Measurements from ENCODE around the gene CLCN1. TPM values are rescaled to one million over a fixed set of nuclear protein-coding genes. Genes with fewer than 3 reads are reported as not detected.

CLCN1 gene
- total RNA-seq, 1 donor from 2014 or later: not detected

DNA sequence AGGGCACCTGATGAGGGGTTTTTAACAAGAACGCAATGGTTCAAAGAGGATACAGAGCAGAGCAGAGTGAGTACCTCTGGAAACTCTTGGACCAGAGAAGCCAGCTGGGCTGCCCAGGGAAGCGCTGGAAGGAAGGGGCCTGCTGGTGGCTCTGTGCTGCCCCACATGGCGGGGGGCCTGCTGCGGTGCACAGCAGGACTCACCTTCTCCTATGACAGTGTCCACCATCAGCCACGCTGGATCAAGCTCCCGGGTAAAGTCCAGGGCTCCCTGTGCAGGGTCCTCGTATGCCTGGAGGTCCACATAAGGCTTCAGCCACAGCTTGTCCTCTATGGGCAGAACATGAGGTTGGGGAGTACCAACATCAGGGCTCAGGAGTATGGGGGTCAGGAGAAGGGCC is 80.3 kb downstream of the CLCN1 start:
- no peaks in the 10 kb centered on the region for H3K9me3 ChIP-seq
- H3K4me3 ChIP-seq: no peak overlapping the region
- no peaks in the 10 kb centered on the region for H3K27me3 ChIP-seq
- DNase-seq (ENCODE audit: low spot score in 2 of 2): no peak
- intact Hi-C loops (cut with DNase I): loop anchor here (10.0 kb wide), 1 partner anchor 1439 kb away; the partner anchor contains the start of gene TPK1
- no peak overlapping the region for H3K27ac ChIP-seq
- TF ChIP-seq, protein P1, sequence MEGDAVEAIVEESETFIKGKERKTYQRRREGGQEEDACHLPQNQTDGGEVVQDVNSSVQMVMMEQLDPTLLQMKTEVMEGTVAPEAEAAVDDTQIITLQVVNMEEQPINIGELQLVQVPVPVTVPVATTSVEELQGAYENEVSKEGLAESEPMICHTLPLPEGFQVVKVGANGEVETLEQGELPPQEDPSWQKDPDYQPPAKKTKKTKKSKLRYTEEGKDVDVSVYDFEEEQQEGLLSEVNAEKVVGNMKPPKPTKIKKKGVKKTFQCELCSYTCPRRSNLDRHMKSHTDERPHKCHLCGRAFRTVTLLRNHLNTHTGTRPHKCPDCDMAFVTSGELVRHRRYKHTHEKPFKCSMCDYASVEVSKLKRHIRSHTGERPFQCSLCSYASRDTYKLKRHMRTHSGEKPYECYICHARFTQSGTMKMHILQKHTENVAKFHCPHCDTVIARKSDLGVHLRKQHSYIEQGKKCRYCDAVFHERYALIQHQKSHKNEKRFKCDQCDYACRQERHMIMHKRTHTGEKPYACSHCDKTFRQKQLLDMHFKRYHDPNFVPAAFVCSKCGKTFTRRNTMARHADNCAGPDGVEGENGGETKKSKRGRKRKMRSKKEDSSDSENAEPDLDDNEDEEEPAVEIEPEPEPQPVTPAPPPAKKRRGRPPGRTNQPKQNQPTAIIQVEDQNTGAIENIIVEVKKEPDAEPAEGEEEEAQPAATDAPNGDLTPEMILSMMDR (IDR thresholded peaks at IDR 0.05): no peak
- peaks cover 16 to 35% of the 10 kb centered on the region in 2 donors for H3K4me1 ChIP-seq
- peaks cover under 1 to 7% of the 10 kb centered on the region in 2 donors for H3K36me3 ChIP-seq

DNA sequence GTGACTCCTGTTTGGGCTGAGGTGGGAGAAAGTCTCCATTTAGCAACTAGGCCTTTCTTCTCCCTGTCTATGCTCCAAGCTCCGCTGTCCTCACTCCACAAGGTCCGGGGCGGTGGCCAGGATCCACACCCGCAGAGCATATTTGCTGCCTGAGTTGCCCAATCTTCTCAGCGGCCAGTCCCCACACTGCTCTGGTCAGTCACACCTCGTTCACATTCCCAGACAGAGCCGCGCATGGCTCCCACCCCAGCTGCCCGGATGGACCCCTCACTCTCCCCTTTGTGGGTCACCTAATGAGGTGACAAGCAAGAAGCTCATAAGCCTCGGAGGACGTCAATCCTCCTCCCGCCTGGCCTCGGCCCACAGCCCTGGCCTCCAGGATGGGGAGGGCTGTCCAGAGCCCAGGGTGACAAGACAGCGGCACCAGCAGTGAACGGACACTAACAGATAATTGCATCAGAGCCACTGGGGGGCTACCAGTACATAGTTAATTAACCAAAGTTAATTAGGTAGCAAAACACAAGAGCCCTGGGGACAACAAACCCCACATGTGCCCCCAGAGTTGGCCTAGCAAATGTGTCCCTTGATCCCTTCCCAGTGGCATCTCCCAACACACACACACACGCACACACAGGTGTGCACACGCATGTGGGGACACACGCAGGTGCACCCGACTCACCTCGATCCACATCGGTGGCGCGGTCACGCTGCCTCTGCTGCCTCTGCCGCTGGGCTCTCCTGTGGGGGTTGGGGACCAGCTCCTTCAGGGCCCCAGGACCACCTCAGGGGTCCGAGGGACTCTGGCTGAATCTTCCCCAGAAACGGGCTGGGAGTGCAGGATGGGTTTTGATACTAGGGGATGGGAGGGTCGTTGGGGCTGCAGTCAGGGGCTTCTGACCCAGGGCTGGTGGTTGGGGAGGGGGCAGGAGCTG is 81.0 kb downstream of the CLCN1 start:
- H3K27me3 ChIP-seq: no peaks in the 10 kb centered on the region
- no peaks in the 10 kb centered on the region for H3K9me3 ChIP-seq
- no peak overlapping the region for H3K27ac ChIP-seq
- H3K4me1 ChIP-seq: peaks cover 15 to 29% of the 10 kb centered on the region in 2 donors
- H3K4me3 ChIP-seq: no peak overlapping the region
- TF ChIP-seq, protein P1 (IDR thresholded peaks at IDR 0.05): no peak
- peaks cover 0 to 7% of the 10 kb centered on the region in 2 donors for H3K36me3 ChIP-seq
- DNase-seq (ENCODE audit: low spot score in 2 of 2): no peak
- intact Hi-C loops (cut with DNase I): loop anchor here (10.0 kb wide), 1 partner anchor 1438 kb away; the partner anchor contains the start of gene TPK1

DNA sequence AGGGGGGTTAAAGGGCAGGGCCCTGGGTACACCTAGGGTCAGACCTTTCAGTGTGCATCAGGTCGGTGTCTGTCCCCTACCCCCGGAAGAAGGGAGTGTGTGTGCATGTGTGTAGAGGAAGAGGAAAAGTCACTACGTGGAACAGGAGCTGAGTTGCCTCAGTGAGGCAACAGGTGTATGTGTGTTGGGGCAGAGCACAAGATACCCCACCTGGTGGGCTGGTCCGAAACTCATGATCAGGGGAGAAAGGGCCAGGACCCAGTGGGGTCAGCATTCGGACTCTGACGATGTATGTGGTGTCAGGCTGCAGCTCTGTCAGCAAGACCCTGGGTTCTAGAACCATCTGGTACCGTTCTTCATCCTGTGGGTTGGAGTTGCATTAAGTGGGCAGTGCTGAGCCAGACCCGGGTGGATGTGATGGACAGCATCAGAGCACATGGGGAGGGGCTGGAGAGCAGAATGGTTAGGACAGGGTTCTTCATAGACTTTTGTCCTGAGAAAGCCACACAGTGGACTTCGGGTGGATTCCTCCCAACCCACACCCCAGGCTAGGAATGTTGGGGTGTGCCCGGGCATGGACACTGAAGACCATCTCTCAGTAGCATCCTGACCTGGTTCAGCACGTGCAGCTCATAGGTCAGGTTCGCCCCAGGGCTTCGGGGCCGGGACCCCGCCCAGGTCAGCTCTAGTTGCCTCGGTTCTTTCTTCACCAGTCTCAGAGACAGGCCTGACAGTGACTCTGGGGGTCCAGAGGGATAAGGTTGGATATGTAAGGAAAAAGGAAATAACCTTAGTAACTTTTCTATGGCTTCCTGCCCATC is 82.0 kb downstream of the CLCN1 start:
- Histone ChIP-seq H3K4me3 (no peak overlapping the region), H3K27me3 (no peaks in the 10 kb centered on the region), H3K27ac (no peak overlapping the region), H3K4me1 (peaks cover 7 to 20% of the 10 kb centered on the region in 2 donors), H3K36me3 (peaks cover 0 to 5% of the 10 kb centered on the region in 2 donors), H3K9me3 (no peaks in the 10 kb centered on the region)
- intact Hi-C loops (cut with DNase I): loop anchor here (10.0 kb wide), 1 partner anchor 1437 kb away; the partner anchor contains the start of gene TPK1
- TF ChIP-seq, protein P1 (IDR thresholded peaks at IDR 0.05): no peak
- DNase-seq (ENCODE audit: low spot score in 2 of 2): no peak

DNA sequence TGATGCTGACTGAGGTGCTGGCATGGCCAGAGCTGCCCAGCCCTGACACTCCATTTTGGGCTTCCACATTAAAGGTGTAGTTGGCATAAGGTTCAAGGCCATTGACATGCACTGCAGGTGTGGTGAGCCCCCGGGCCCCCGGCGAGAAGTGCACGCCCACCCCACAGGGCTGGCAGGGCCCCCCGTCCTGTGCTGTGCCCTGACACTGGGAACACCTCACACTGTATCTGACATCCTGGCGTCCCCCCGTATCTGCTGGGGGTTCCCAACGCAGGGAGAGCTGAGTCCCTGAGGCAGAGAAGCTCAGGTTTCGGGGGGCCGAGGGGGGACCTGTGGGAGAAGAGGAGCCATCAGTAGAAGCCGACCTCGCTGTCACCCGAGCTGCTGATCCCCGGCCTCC is 82.7 kb downstream of the CLCN1 start:
- no peak overlapping the region for H3K27ac ChIP-seq
- H3K4me3 ChIP-seq: no peak overlapping the region
- H3K4me1 ChIP-seq: peaks cover 0 to 13% of the 10 kb centered on the region in 2 donors
- no peaks in the 10 kb centered on the region for H3K9me3 ChIP-seq
- H3K27me3 ChIP-seq: no peaks in the 10 kb centered on the region
- H3K36me3 ChIP-seq: no peaks in the 10 kb centered on the region
- DNase-seq (ENCODE audit: low spot score in 2 of 2): no peak
- TF ChIP-seq, protein P1 (IDR thresholded peaks at IDR 0.05): no peak
- intact Hi-C loops (cut with DNase I): loop anchor here (10.0 kb wide), 1 partner anchor 1436 kb away; the partner anchor contains the start of gene TPK1

DNA sequence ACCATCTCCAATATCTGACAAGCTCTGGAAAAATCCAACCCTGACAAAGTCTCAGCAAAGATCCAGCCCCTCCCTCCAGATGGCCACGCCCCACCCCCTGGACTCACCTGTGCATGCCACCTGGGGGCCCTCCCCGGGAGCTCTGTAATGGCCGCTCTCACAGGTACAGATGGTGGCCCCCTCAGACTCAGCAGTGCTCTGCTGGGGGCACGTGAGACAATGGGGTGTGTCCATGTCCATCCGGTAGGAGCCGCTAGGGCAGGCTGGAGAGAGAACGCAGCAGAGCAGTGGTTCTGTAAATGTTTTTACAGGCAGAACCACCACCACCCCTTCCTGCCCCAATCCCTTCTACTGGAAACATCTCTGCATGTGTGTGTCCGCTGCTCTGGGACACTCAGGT is 83.2 kb downstream of the CLCN1 start:
- H3K4me3 ChIP-seq: no peak overlapping the region
- intact Hi-C loops (cut with DNase I): loop anchor here (10.0 kb wide), 1 partner anchor 1436 kb away; the partner anchor contains the start of gene TPK1
- H3K36me3 ChIP-seq: no peaks in the 10 kb centered on the region
- no peaks in the 10 kb centered on the region for H3K9me3 ChIP-seq
- no peaks in the 10 kb centered on the region for H3K27me3 ChIP-seq
- DNase-seq (ENCODE audit: low spot score in 2 of 2): no peak
- peaks cover 0 to 11% of the 10 kb centered on the region in 2 donors for H3K4me1 ChIP-seq
- no peak overlapping the region for H3K27ac ChIP-seq
- TF ChIP-seq, protein P1 (IDR thresholded peaks at IDR 0.05): no peak
